GM18873 (cell line): ENCODE results near the gene TRIM65.
A peak's percentile ranks its signal among the peaks of the same experiment; 100 is the strongest.
"Not testable (repeated sequence)": the region's sequence is repeated elsewhere in the genome, so short reads cannot be mapped to it uniquely, and the experiment has no call there.

Experiments
- ATAC-seq: cut with Tn5 transposase; IDR thresholded peaks from one replicate; pipeline ENCODE4 v1.9.1; 2021; ENCODE audit warnings: mild to moderate bottlenecking, moderate library complexity, moderate number of reproducible peaks; ENCODE audit not compliant: unreplicated experiment, low FRiP score

Gene TRIM65

GRCh38 chr17:75876190-75876937, 20.4 kb downstream of the TRIM65 start:
- no peak for ATAC-seq

GRCh38 chr17:75875940-75876189, 20.9 kb downstream of the TRIM65 start:
- no peak for ATAC-seq

- ATAC-seq: no peak
Measured at GRCh38 chr17:75875182-75875939, 21.4 kb downstream of the TRIM65 start.

- ATAC-seq: no peak
Measured at GRCh38 chr17:75874323-75875181, 22.2 kb downstream of the TRIM65 start.

GRCh38 chr17:75873587-75874322, 23.0 kb downstream of the TRIM65 start:
- ATAC-seq: no peak

- ATAC-seq: no peak
Measured at GRCh38 chr17:75872434-75873351, 24.1 kb downstream of the TRIM65 start.

GRCh38 chr17:75870228-75870627, 26.5 kb downstream of the TRIM65 start:
- ATAC-seq: not testable (repeated sequence)

GRCh38 chr17:75869282-75870141, 27.2 kb downstream of the TRIM65 start:
- no peak for ATAC-seq

GRCh38 chr17:75868730-75869281, 27.9 kb downstream of the TRIM65 start:
- ATAC-seq: not testable (repeated sequence)

- not testable (repeated sequence) for ATAC-seq
Measured at GRCh38 chr17:75865404-75866188, 31.2 kb downstream of the TRIM65 start.

GRCh38 chr17:75864887-75865286, 31.9 kb downstream of the TRIM65 start:
- not testable (repeated sequence) for ATAC-seq

GRCh38 chr17:75864448-75864871, 32.3 kb downstream of the TRIM65 start:
- peak; percentile 77 for ATAC-seq

- ATAC-seq: no peak
Measured at GRCh38 chr17:75861927-75862317, 34.8 kb downstream of the TRIM65 start.

GRCh38 chr17:75859358-75859757, 37.4 kb downstream of the TRIM65 start:
- ATAC-seq: not testable (repeated sequence)

GRCh38 chr17:75856062-75856756, 40.5 kb downstream of the TRIM65 start:
- ATAC-seq: peak; percentile 19

GRCh38 chr17:75855310-75856061, 41.3 kb downstream of the TRIM65 start, which contains the start of gene WBP2:
WBP2 (minus strand) TSS chr17:75855335; CDS start chr17:75855297, 38 bp downstream.
- ATAC-seq: peak; percentile 88
